Skeletal muscle satellite cell (primary cell): ENCODE results near the gene DIPK1B. TPM values are rescaled to one million over a fixed set of nuclear protein-coding genes. Genes with fewer than 3 reads are reported as not detected.
"Not testable (repeated sequence)": the region's sequence is repeated elsewhere in the genome, so short reads cannot be mapped to it uniquely, and the experiment has no call there.

Experiments
- H3K27me3 ChIP-seq: 2 replicates; pipeline ENCODE4 v1.7.0; 2013; ENCODE audit warnings: low read length; ENCODE audit not compliant: control insufficient read depth, insufficient read depth
- H3K36me3 ChIP-seq: 2 replicates; pipeline ENCODE4 v1.7.0; 2013; ENCODE audit warnings: mild to moderate bottlenecking, control low read depth, low read length; ENCODE audit not compliant: insufficient read depth
- H3K4me1 ChIP-seq: 2 replicates; pipeline ENCODE4 v1.7.0; 2013; ENCODE audit warnings: low read length; ENCODE audit not compliant: control insufficient read depth, insufficient read depth
- H3K4me2 ChIP-seq: 2 replicates; pipeline ENCODE4 v1.7.0; 2013; ENCODE audit warnings: mild to moderate bottlenecking, low read length
- H3K4me3 ChIP-seq: 2 replicates; pipeline ENCODE4 v1.7.0; 2013; ENCODE audit warnings: low read length
- H3K9ac ChIP-seq: 2 replicates; pipeline ENCODE4 v1.7.0; 2013; ENCODE audit warnings: mild to moderate bottlenecking, low read depth, low read length, moderate library complexity
- H3K9me3 ChIP-seq: replicated peaks from 2 replicates; pipeline ENCODE4 v1.7.0; 2013; ENCODE audit warnings: mild to moderate bottlenecking, control low read depth, low read length
- small RNA-seq: library from RNA; depleted of rRNA; stranded (forward); fragments of <200 nt; gene quantifications from one replicate; pipeline ENCODE3, GENCODE V24; 2012

Gene DIPK1B

GRCh38 chr9:136764301-136764891, 52.0 kb downstream of the DIPK1B start, which contains the start of gene LCN15:
Gene LCN15 (minus strand): TSS chr9:136764518. CDS start chr9:136764488, 30 bp downstream.
- H3K9ac ChIP-seq, result no peak within 1 kb of the TSS

DNA sequence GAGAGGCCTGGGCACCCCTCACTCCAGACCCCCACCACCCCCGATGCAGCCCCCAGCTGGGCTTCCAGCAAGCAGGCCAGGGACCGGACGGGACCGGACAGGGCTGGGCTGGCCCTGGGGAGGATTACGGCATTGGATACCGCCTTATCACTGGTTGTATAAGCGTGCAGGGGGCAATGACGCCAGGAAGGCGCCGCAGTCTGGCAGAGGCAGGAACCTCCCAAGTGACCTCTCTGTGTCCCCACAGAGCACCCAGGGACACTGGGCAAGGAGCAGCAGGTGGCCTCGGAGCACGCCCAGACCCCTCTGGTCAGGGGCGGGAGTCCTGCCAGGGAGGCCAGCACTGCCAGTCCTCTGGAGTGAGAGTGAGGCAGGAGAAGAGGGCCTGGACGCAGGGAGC, 52.7 kb downstream of the DIPK1B start:
- Histone ChIP-seq H3K4me3 (no peak overlapping the region), H3K4me1 (peaks cover 3% of the 10 kb centered on the region), H3K36me3 (no peaks in the 10 kb centered on the region), H3K9me3 (no peaks in the 10 kb centered on the region), H3K27me3 (peaks cover 20% of the 10 kb centered on the region), H3K4me2 (no peak overlapping the region), H3K9ac (no peak overlapping the region)

More at GRCh38 chr9:136764301-136764891, 52.0 kb downstream of the DIPK1B start, which contains the start of gene LCN15:
- Histone ChIP-seq H3K4me2 (no peak within 1 kb of the TSS), H3K4me1 (peaks cover 3% of the 10 kb centered on the region), H3K4me3 (no peak within 1 kb of the TSS), H3K9me3 (no peaks in the 10 kb centered on the region), H3K27me3 (peaks cover 22% of the 10 kb centered on the region), H3K36me3 (no peaks in the 10 kb centered on the region)

DNA sequence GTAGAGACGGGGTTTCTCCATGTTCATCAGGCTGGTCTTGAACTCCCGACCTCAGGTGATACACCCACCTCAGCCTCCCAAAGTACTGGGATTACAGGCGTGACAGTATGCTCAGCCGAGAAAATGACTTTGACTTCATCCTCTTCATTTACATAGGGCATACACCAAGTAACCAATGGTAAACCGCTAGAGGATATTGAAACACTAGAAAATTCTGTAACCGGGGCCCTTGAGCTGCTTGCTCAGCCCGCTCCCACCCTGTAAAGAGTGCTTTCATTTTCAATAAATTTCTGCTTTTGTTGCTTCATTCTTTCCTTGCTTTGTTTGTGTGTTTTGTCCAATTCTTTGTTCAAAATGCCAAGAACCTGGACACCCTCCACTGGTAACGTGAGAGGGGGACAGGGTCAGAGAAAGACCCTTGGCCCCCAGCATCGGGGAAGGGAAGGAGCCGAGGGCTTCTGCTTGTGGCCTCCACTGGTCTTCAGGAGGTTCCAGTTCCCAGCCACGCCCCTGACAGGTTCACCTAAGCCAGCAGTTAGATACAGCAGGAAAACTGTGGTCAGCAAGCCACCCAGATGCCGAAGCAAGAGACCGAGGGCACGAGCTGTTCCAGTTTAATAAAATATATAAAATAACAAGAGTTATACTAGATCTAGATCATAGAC, 53.5 kb downstream of the DIPK1B start:
- peaks cover 18% of the 10 kb centered on the region for H3K27me3 ChIP-seq
- not testable (repeated sequence) for H3K4me3 ChIP-seq, H3K9ac ChIP-seq, H3K4me2 ChIP-seq, H3K36me3 ChIP-seq, H3K9me3 ChIP-seq, H3K4me1 ChIP-seq

DNA sequence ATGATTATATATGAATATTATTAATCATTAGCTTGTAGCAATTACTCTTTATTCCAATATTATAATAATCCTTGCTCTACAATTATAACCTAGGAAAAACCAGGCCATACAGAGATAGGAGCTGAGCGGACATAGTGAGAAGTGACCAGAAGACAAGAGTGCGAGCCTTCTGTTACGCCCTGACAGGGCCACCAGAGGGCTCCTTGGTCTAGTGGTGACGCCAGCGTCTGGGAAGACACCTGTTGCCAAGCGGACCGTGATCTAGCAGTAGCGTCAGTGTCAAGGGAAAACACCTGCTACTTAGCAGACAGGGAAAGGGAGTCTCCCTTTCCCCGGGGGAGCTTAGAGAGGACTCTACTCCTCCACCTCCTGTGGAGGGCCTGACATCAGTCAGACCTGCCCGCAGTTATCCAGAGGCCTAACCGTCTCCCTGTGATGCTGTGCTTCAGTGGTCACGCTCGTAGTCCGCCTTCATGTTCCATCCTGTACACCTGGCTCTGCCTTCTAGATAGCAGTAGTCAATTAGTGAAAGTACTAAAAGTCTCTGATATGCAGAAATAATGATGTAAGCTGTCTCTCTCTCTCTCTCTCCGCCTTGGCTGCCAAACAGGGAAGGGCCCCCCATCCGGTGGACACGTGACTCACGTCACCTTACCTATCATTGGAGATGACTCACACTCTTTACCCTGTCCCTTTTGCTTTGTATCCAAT, 54.2 kb downstream of the DIPK1B start:
- not testable (repeated sequence) for H3K4me1 ChIP-seq, H3K36me3 ChIP-seq, H3K4me2 ChIP-seq, H3K9me3 ChIP-seq, H3K9ac ChIP-seq, H3K4me3 ChIP-seq
- H3K27me3 ChIP-seq, result peaks cover 21% of the 10 kb centered on the region

- H3K4me2 ChIP-seq, result no peak overlapping the region
- H3K4me3 ChIP-seq, result no peak overlapping the region
- H3K27me3 ChIP-seq, result peaks cover 15% of the 10 kb centered on the region
- H3K36me3 ChIP-seq, result no peaks in the 10 kb centered on the region
- H3K9ac ChIP-seq, result no peak overlapping the region
- no peaks in the 10 kb centered on the region for H3K4me1 ChIP-seq
- peaks cover 2% of the 10 kb centered on the region for H3K9me3 ChIP-seq
These were observed 57.4 kb downstream of the DIPK1B start for GRCh38 chr9:136769710-136770191.

GRCh38 chr9:136771907-136772415, 59.6 kb downstream of the DIPK1B start:
- Histone ChIP-seq H3K4me3 (no peak overlapping the region), H3K9me3 (peaks cover 2% of the 10 kb centered on the region), H3K27me3 (peaks cover 18% of the 10 kb centered on the region), H3K4me2 (no peak overlapping the region), H3K36me3 (no peaks in the 10 kb centered on the region), H3K4me1 (no peaks in the 10 kb centered on the region), H3K9ac (no peak overlapping the region)

- Histone ChIP-seq H3K4me2 (no peak overlapping the region), H3K4me3 (no peak overlapping the region), H3K36me3 (no peaks in the 10 kb centered on the region), H3K27me3 (peaks cover 26% of the 10 kb centered on the region), H3K9ac (no peak overlapping the region), H3K4me1 (no peaks in the 10 kb centered on the region), H3K9me3 (peaks cover 2% of the 10 kb centered on the region)
These were observed 61.1 kb downstream of the DIPK1B start for GRCh38 chr9:136773386-136774044.

Small RNA genes lying within 50 kb of the gene (small RNA-seq; reads per million reads assigned to genes)
- gene MIR126 (80.0 reads per million, percentile 97 among the genes with 10 or more reads in this experiment), gene MIR6722 (not detected)
